Measurements from ENCODE around the gene UROC1. TPM values are rescaled to one million over a fixed set of nuclear protein-coding genes. Genes with fewer than 3 reads are reported as not detected.

Gene UROC1
- total RNA-seq, 1 experiment from 2014 or later: not detected

DNA sequence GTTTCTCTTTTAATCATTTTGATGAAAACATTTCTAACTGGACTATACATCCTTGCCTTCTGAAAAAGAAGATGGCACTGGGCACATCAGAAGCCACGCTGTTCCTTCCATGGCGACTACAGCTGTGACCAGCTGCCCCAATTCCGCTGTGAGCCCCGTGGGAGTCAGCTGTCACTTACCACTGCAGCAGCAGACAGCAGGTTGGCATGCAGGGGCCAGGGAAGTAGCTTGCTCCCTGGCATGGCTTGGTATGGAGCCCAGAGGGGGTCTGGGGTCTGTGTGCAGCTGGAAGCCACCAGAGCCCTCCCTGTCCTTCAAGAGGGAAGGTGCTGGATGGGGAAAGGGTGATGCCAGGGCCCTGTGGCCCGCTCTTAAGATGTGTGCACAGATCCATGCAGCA, 37.4 kb downstream of the UROC1 start:
- no peak overlapping the region for H2AFZ ChIP-seq (ENCODE audit: low read length)
- H2AK5ac ChIP-seq (ENCODE audit: insufficient read length, low read length): no peak overlapping the region
- no peak overlapping the region for H2BK120ac ChIP-seq (ENCODE audit: low read depth, low read length, poor library complexity, severe bottlenecking)
- TF ChIP-seq, protein P1, sequence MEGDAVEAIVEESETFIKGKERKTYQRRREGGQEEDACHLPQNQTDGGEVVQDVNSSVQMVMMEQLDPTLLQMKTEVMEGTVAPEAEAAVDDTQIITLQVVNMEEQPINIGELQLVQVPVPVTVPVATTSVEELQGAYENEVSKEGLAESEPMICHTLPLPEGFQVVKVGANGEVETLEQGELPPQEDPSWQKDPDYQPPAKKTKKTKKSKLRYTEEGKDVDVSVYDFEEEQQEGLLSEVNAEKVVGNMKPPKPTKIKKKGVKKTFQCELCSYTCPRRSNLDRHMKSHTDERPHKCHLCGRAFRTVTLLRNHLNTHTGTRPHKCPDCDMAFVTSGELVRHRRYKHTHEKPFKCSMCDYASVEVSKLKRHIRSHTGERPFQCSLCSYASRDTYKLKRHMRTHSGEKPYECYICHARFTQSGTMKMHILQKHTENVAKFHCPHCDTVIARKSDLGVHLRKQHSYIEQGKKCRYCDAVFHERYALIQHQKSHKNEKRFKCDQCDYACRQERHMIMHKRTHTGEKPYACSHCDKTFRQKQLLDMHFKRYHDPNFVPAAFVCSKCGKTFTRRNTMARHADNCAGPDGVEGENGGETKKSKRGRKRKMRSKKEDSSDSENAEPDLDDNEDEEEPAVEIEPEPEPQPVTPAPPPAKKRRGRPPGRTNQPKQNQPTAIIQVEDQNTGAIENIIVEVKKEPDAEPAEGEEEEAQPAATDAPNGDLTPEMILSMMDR (conservative IDR thresholded peaks at IDR 0.05): no peak
- H2BK5ac ChIP-seq (ENCODE audit: insufficient read length, low read length): no peak overlapping the region
- Mint-ChIP-seq H3K4me1 (peaks cover 25 to 31% of the 10 kb centered on the region in 2 experiments), H3K4me3 (no peak overlapping the region), H3K27me3 (ENCODE audit: low read depth) (peaks cover 5% of the 10 kb centered on the region), H3K9me3 (no peaks in the 10 kb centered on the region; a peak in 2 of 5 replicates), H3K36me3 (ENCODE audit: insufficient read depth in 1 of 3, low read depth in 3 of 3) (no peaks in the 10 kb centered on the region; a peak in 1 of 7 replicates), H3K27ac (0 out of 7 replicates have a peak overlapping the region, but pooled peaks of 1 of the 3 experiments have one; percentile 18)
- no peak for DNase-seq
- H2BK20ac ChIP-seq (ENCODE audit: low read depth, low read length, poor library complexity, severe bottlenecking): no peak overlapping the region
- no peak overlapping the region for H3T11ph ChIP-seq (ENCODE audit: low read length)
- no peak overlapping the region for H4K5ac ChIP-seq (ENCODE audit: insufficient read length, low read depth, low read length)
- no CpG with 5 or more reads among the region's 5 CpGs for WGBS (ENCODE audit: extremely low coverage, insufficient read length, low lambda C conversion rate)
- H3K4ac ChIP-seq (ENCODE audit: low read depth, low read length): no peak overlapping the region
- no peak overlapping the region for H3K9ac ChIP-seq (ENCODE audit: extremely low read depth, insufficient read length, low read length)
- no peak overlapping the region for H4K91ac ChIP-seq (ENCODE audit: insufficient read length, low read depth, low read length)
- no peak overlapping the region for H3K4me2 ChIP-seq (ENCODE audit: insufficient read depth, insufficient read length, low read length)
- H2BK15ac ChIP-seq (ENCODE audit: low read depth, low read length): no peak overlapping the region
- no peaks in the 10 kb centered on the region for H3K9me3 ChIP-seq (ENCODE audit: control insufficient read depth, low read depth, low read length)
- no peak overlapping the region for H3K27ac ChIP-seq (ENCODE audit: insufficient read length, low read depth, low read length)
- no peak overlapping the region for H3K14ac ChIP-seq (ENCODE audit: insufficient read depth, low read length)
- no peaks in the 10 kb centered on the region for H4K20me1 ChIP-seq (ENCODE audit: control insufficient read depth, insufficient read depth, insufficient read length)
- H3K27me3 ChIP-seq (ENCODE audit: insufficient read depth, low read length): no peaks in the 10 kb centered on the region
- H2BK12ac ChIP-seq (ENCODE audit: insufficient read length, low read depth, low read length): no peak overlapping the region
- no peak overlapping the region for H3K18ac ChIP-seq (ENCODE audit: insufficient read length, low read depth, low read length)
- H3K23ac ChIP-seq (ENCODE audit: insufficient read length, low read depth, low read length): no peak overlapping the region
- no peak overlapping the region for H3K56ac ChIP-seq (ENCODE audit: insufficient read length, low read depth, low read length)
- H3K23me2 ChIP-seq (ENCODE audit: insufficient read length, low read depth, low read length, poor library complexity, severe bottlenecking): peaks cover 4% of the 10 kb centered on the region
- H3K79me2 ChIP-seq (ENCODE audit: insufficient read depth, low read length): no peaks in the 10 kb centered on the region
- no peaks in the 10 kb centered on the region for H3K79me1 ChIP-seq (ENCODE audit: insufficient read depth, low read depth, low read length, poor library complexity, severe bottlenecking)
- peaks cover 10% of the 10 kb centered on the region; the same call in 1 of the 2 replicates for H3K4me1 ChIP-seq (ENCODE audit: insufficient read depth, low read length)
- H4K8ac ChIP-seq (replicated peaks; ENCODE audit: insufficient read length, low read depth, low read length): no peak overlapping the region
